ENCODE measurements around the gene PPEF2. TPM values are rescaled to one million over a fixed set of nuclear protein-coding genes. Genes with fewer than 3 reads are reported as not detected.

PPEF2 gene
- total and polyA plus RNA-seq, 3 experiments from 2014 or later = 0.11 to 0.13 TPM; not detected in 1

DNA sequence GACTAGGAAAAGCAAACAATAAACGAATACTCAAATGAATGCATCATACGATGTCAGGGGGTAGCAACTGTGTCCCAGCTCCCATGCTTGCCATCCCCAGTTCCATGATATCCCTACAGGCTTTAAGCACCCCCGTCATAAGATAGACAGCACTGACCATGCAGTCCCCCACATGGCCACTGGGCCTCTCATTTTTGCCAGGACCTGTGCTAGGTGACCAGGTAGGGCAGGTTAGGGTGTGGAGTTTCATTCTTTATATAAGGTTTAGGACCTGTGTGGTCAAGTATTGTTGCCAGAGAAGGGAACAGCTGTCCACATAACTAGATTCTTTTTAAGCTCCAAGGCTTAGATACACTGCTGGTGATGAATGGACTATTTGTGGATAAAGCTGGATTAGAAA lies 9.7 kb downstream of the PPEF2 start:
- Mint-ChIP-seq H3K36me3 (no peaks in the 10 kb centered on the region), H3K4me1 (no peaks in the 10 kb centered on the region), H3K27me3 (no peaks in the 10 kb centered on the region), H3K9me3 (no peaks in the 10 kb centered on the region), H3K27ac (no peak overlapping the region), H3K4me3 (no peak overlapping the region)
- H3K4me1 ChIP-seq (ENCODE audit: insufficient read depth, low read length) = no peaks in the 10 kb centered on the region
- POLR2A ChIA-PET = no interaction called here
- no peak overlapping the region for H3K27ac ChIP-seq (ENCODE audit: low read depth, low read length)
- H3K9me3 ChIP-seq (ENCODE audit: low read length) = no peaks in the 10 kb centered on the region
- no peaks in the 10 kb centered on the region for H3K36me3 ChIP-seq (ENCODE audit: insufficient read depth, low read length)
- CTCF ChIA-PET = interaction anchor here (0.9 to 2.0 kb wide), 2 partner anchors 14 to 26 kb away, joined by 4 to 5 read pairs; no protein-coding TSS in a partner anchor
- no peak overlapping the region for H3K4me3 ChIP-seq (ENCODE audit: low read length)
- no peak for DNase-seq
- H3K27me3 ChIP-seq (ENCODE audit: insufficient read depth, low read length, poor library complexity, severe bottlenecking) = no peaks in the 10 kb centered on the region

- CTCF ChIA-PET = no interaction called here
- Histone ChIP-seq H3K4me3 (ENCODE audit: low read length) (no peak overlapping the region), H3K36me3 (ENCODE audit: insufficient read depth, low read length) (no peaks in the 10 kb centered on the region), H3K9me3 (ENCODE audit: low read length) (no peaks in the 10 kb centered on the region), H3K4me1 (ENCODE audit: insufficient read depth, low read length) (no peaks in the 10 kb centered on the region), H3K27me3 (ENCODE audit: insufficient read depth, low read length, poor library complexity, severe bottlenecking) (no peaks in the 10 kb centered on the region), H3K27ac (ENCODE audit: low read depth, low read length) (no peak overlapping the region)
- Mint-ChIP-seq H3K4me3 (no peak overlapping the region), H3K36me3 (no peaks in the 10 kb centered on the region), H3K4me1 (no peaks in the 10 kb centered on the region), H3K27ac (no peak overlapping the region), H3K9me3 (no peaks in the 10 kb centered on the region), H3K27me3 (no peaks in the 10 kb centered on the region)
- DNase-seq = no peak
- POLR2A ChIA-PET = no interaction called here
These were observed 10.6 kb downstream of the PPEF2 start for GRCh38 chr4:75891611-75892010.

- Histone ChIP-seq H3K4me3 (ENCODE audit: low read length) (no peak overlapping the region), H3K27ac (ENCODE audit: low read depth, low read length) (no peak overlapping the region), H3K9me3 (ENCODE audit: low read length) (no peaks in the 10 kb centered on the region), H3K4me1 (ENCODE audit: insufficient read depth, low read length) (no peaks in the 10 kb centered on the region), H3K27me3 (ENCODE audit: insufficient read depth, low read length, poor library complexity, severe bottlenecking) (no peaks in the 10 kb centered on the region), H3K36me3 (ENCODE audit: insufficient read depth, low read length) (no peaks in the 10 kb centered on the region)
- Mint-ChIP-seq H3K4me1 (no peaks in the 10 kb centered on the region), H3K4me3 (no peak overlapping the region), H3K9me3 (no peaks in the 10 kb centered on the region), H3K36me3 (no peaks in the 10 kb centered on the region), H3K27ac (no peak overlapping the region), H3K27me3 (no peaks in the 10 kb centered on the region)
- CTCF ChIA-PET = no interaction called here
- POLR2A ChIA-PET = no interaction called here
- no peak for DNase-seq
These were observed 12.6 kb downstream of the PPEF2 start for GRCh38 chr4:75889537-75890199.

DNA sequence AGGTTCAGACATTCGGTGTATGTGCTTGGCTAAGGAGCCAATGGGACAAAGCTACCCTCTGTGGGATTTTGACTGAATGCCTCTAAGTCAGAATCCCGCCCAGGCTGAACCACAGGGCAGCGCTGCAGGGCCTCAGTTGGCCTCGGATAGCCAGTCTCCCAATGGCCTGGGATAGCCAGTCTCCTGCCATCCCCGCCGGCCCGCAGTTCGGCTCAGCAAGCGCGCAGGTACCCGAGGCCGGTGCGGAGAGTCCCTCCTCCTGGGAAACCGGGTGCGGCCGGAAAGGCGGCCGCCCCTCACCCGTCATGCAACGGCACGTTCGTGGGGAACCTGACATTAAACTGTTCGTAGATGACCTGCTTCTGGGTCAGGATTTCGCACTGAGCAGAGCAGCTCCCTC lies 16.1 kb downstream of the PPEF2 start:
- Histone ChIP-seq H3K4me1 (ENCODE audit: insufficient read depth, low read length) (no peaks in the 10 kb centered on the region), H3K27me3 (ENCODE audit: insufficient read depth, low read length, poor library complexity, severe bottlenecking) (no peaks in the 10 kb centered on the region), H3K36me3 (ENCODE audit: insufficient read depth, low read length) (no peaks in the 10 kb centered on the region), H3K27ac (ENCODE audit: low read depth, low read length) (no peak overlapping the region), H3K4me3 (ENCODE audit: low read length) (no peak overlapping the region), H3K9me3 (ENCODE audit: low read length) (no peaks in the 10 kb centered on the region)
- no peak overlapping the region for H3K4me3 Mint-ChIP-seq
- H3K4me1 Mint-ChIP-seq = no peaks in the 10 kb centered on the region
- H3K27ac Mint-ChIP-seq = no peak overlapping the region
- CTCF ChIA-PET = interaction anchor here (1.3 to 2.3 kb wide), 2 partner anchors 10 to 38 kb away, joined by 3 to 7 read pairs; no protein-coding TSS in a partner anchor
- DNase-seq = no peak
- POLR2A ChIA-PET = no interaction called here
- H3K27me3 Mint-ChIP-seq = peaks cover 0 to 5% of the 10 kb centered on the region in 2 donors
- H3K9me3 Mint-ChIP-seq = no peaks in the 10 kb centered on the region
- H3K36me3 Mint-ChIP-seq = peaks cover 0 to 3% (median 0%) of the 10 kb centered on the region in 3 donors

- ChIA-PET CTCF (interaction anchor here (3.2 kb wide), 1 partner anchor 14 kb away, joined by 11 read pairs; no protein-coding TSS in a partner anchor), POLR2A (no interaction called here)
- H3K9me3 ChIP-seq (ENCODE audit: low read length) = no peaks in the 10 kb centered on the region
- H3K27ac ChIP-seq (ENCODE audit: low read depth, low read length) = no peak overlapping the region
- Mint-ChIP-seq H3K9me3 (no peaks in the 10 kb centered on the region), H3K4me3 (no peak overlapping the region), H3K27me3 (peaks cover 6 to 9% of the 10 kb centered on the region in 2 donors), H3K4me1 (no peaks in the 10 kb centered on the region), H3K36me3 (peaks cover 0 to 3% (median 0%) of the 10 kb centered on the region in 3 donors), H3K27ac (peak overlapping the region in 1 of 8 donors; percentile 69)
- H3K36me3 ChIP-seq (ENCODE audit: insufficient read depth, low read length) = no peaks in the 10 kb centered on the region
- no peak for DNase-seq
- no peaks in the 10 kb centered on the region for H3K4me1 ChIP-seq (ENCODE audit: insufficient read depth, low read length)
- no peaks in the 10 kb centered on the region for H3K27me3 ChIP-seq (ENCODE audit: insufficient read depth, low read length, poor library complexity, severe bottlenecking)
- no peak overlapping the region for H3K4me3 ChIP-seq (ENCODE audit: low read length)
These were observed 20.8 kb downstream of the PPEF2 start for GRCh38 chr4:75881476-75881875.

DNA sequence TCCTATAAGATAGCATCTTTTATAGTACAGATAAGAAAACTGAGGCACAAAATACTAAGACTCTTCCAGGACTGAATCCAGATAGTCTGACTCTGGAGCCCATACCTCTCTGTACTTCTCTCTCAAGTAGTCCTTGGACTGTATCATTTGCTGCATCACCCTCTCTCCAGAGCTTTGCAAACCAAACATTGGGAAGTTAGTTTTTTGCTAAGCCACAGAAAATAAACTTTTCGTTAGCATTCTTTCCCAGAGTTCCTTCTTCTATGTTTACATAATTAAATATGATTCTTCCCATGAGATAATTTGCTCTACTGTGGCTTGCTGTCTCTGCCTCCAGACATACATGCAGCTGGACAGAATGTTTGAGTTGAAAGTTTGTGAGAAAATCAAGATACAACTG lies 22.0 kb downstream of the PPEF2 start:
- H3K9me3 Mint-ChIP-seq = no peaks in the 10 kb centered on the region
- H3K4me1 ChIP-seq (ENCODE audit: insufficient read depth, low read length) = no peaks in the 10 kb centered on the region
- H3K4me3 Mint-ChIP-seq = no peak overlapping the region
- H3K36me3 Mint-ChIP-seq = peaks cover 0 to 3% (median 0%) of the 10 kb centered on the region in 3 donors
- no peaks in the 10 kb centered on the region for H3K9me3 ChIP-seq (ENCODE audit: low read length)
- H3K36me3 ChIP-seq (ENCODE audit: insufficient read depth, low read length) = no peaks in the 10 kb centered on the region
- H3K27me3 Mint-ChIP-seq = peaks cover 6 to 9% of the 10 kb centered on the region in 2 donors
- H3K27ac ChIP-seq (ENCODE audit: low read depth, low read length) = no peak overlapping the region
- ChIA-PET POLR2A (no interaction called here), CTCF (no interaction called here)
- H3K4me1 Mint-ChIP-seq = no peaks in the 10 kb centered on the region
- no peak overlapping the region for H3K27ac Mint-ChIP-seq
- H3K27me3 ChIP-seq (ENCODE audit: insufficient read depth, low read length, poor library complexity, severe bottlenecking) = no peaks in the 10 kb centered on the region
- no peak for DNase-seq
- H3K4me3 ChIP-seq (ENCODE audit: low read length) = no peak overlapping the region

- ChIA-PET POLR2A (no interaction called here), CTCF (no interaction called here)
- Histone ChIP-seq H3K9me3 (ENCODE audit: low read length) (no peaks in the 10 kb centered on the region), H3K27me3 (ENCODE audit: insufficient read depth, low read length, poor library complexity, severe bottlenecking) (no peaks in the 10 kb centered on the region), H3K4me3 (ENCODE audit: low read length) (no peak overlapping the region), H3K27ac (ENCODE audit: low read depth, low read length) (no peak overlapping the region), H3K4me1 (ENCODE audit: insufficient read depth, low read length) (no peaks in the 10 kb centered on the region), H3K36me3 (ENCODE audit: insufficient read depth, low read length) (no peaks in the 10 kb centered on the region)
- peaks cover 0 to 3% (median 0%) of the 10 kb centered on the region in 3 donors for H3K36me3 Mint-ChIP-seq
- H3K4me1 Mint-ChIP-seq = no peaks in the 10 kb centered on the region
- H3K4me3 Mint-ChIP-seq = no peak overlapping the region
- no peaks in the 10 kb centered on the region for H3K9me3 Mint-ChIP-seq
- DNase-seq = no peak
- H3K27me3 Mint-ChIP-seq = peaks cover 6 to 9% of the 10 kb centered on the region in 2 donors
- no peak overlapping the region for H3K27ac Mint-ChIP-seq
These were observed 24.0 kb downstream of the PPEF2 start for GRCh38 chr4:75878246-75878756.

DNA sequence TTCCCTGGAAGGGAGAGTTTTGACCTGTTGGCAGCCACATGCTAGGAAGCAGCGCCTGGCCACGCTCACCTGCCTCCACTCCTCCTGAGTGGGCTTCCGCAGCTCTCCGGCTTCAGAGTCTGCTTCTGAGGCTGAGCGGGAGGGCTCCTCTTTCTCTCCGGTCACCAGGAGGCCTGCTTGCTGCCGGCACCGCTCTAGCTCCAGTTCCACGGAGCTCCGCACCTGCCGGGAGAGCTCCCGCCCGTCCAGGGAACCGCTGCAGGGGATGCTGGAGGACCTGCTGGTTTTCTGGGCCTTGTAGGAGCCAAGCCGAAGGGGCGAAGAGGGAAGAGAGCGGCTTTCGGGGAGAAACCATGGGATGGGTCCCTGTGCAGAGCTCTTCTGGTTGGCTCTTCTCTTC lies 26.0 kb downstream of the PPEF2 start:
- H3K4me1 ChIP-seq (ENCODE audit: insufficient read depth, low read length) = no peaks in the 10 kb centered on the region
- no peak overlapping the region for H3K4me3 Mint-ChIP-seq
- CTCF ChIA-PET = no interaction called here
- H3K4me1 Mint-ChIP-seq = no peaks in the 10 kb centered on the region
- H3K36me3 Mint-ChIP-seq = no peaks in the 10 kb centered on the region
- H3K36me3 ChIP-seq (ENCODE audit: insufficient read depth, low read length) = no peaks in the 10 kb centered on the region
- POLR2A ChIA-PET = no interaction called here
- no peak for DNase-seq
- no peaks in the 10 kb centered on the region for H3K9me3 ChIP-seq (ENCODE audit: low read length)
- no peak overlapping the region for H3K27ac ChIP-seq (ENCODE audit: low read depth, low read length)
- H3K9me3 Mint-ChIP-seq = no peaks in the 10 kb centered on the region
- H3K27me3 Mint-ChIP-seq = peaks cover 3 to 6% of the 10 kb centered on the region in 2 donors
- H3K27ac Mint-ChIP-seq = no peak overlapping the region
- no peaks in the 10 kb centered on the region for H3K27me3 ChIP-seq (ENCODE audit: insufficient read depth, low read length, poor library complexity, severe bottlenecking)
- no peak overlapping the region for H3K4me3 ChIP-seq (ENCODE audit: low read length)

Measured in CD8-positive, alpha-beta memory T cell (primary cell).